Mesothelial cell of epicardium (in vitro differentiated cells): Measurements from ENCODE around the gene KCNJ15. TPM values are rescaled to one million over a fixed set of nuclear protein-coding genes. Genes with fewer than 3 reads are reported as not detected.
A peak's percentile ranks its signal among the peaks of the same experiment; 100 is the strongest.

ENCODE experiments used
- DNase-seq, 2 experiments: peaks; one replicate each; pipeline ENCODE4 v3.0.0; 2021; ENCODE audit warnings: low spot score in 2 of 2; ENCODE audit not compliant: unreplicated experiment in 2 of 2
- H3K27ac Mint-ChIP-seq: 2 replicates; pipeline ENCODE4 v1.8.0; 2021; ENCODE audit warnings: mixed read lengths
- H3K27me3 Mint-ChIP-seq: 2 replicates; pipeline ENCODE4 v1.8.0; 2021; ENCODE audit warnings: low read depth, mixed read lengths
- H3K36me3 Mint-ChIP-seq: 2 replicates; pipeline ENCODE4 v1.8.0; 2021; ENCODE audit warnings: mixed read lengths
- H3K4me1 Mint-ChIP-seq: 2 replicates; pipeline ENCODE4 v1.8.0; 2021; ENCODE audit warnings: mixed read lengths
- H3K4me3 Mint-ChIP-seq: 2 replicates; pipeline ENCODE4 v1.8.0; 2021; ENCODE audit warnings: mild to moderate bottlenecking, moderate library complexity, mixed read lengths
- H3K9me3 Mint-ChIP-seq: 2 replicates; pipeline ENCODE4 v1.8.0; 2021; ENCODE audit warnings: mixed read lengths
- total RNA-seq: library from RNA; stranded (reverse); gene quantifications from 3 replicates; pipeline ENCODE4 v1.2.1, GENCODE V29; 2021
- TF ChIP-seq, protein P1 (sequence below): fragments of 200-600 bp; sonication (generic); IDR thresholded peaks from one replicate; pipeline ENCODE4 v1.5.0; 2021; ENCODE audit warnings: antibody characterized with exemption; ENCODE audit not compliant: unreplicated experiment

The KCNJ15 gene
- total RNA-seq, 1 donor from 2014 or later: 1.9 TPM

DNA sequence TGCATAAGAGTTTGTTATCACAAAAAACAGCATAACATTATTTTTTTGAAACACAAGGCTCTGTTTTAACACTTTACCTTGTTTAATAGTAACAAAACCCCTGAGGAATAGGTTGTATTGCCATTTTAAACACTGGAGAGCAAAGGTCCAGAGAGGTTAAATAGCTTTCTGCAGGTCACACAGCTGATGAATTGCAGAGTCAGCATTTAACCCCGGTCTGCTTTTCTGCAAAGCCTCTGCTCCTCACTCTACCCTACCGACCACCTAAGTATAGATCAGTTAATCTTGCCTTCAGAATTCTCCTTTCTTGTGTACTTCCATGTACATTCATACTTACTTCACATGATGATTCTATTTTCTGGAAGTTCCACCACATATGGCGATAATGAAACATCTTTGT, 42.0 kb downstream of the KCNJ15 start:
- H3K27me3 Mint-ChIP-seq: no peaks in the 10 kb centered on the region
- no peak for DNase-seq
- peaks cover 55% of the 10 kb centered on the region for H3K4me1 Mint-ChIP-seq
- no peak overlapping the region for H3K27ac Mint-ChIP-seq
- H3K36me3 Mint-ChIP-seq: no peaks in the 10 kb centered on the region
- H3K4me3 Mint-ChIP-seq: no peak overlapping the region
- TF ChIP-seq, protein P1, sequence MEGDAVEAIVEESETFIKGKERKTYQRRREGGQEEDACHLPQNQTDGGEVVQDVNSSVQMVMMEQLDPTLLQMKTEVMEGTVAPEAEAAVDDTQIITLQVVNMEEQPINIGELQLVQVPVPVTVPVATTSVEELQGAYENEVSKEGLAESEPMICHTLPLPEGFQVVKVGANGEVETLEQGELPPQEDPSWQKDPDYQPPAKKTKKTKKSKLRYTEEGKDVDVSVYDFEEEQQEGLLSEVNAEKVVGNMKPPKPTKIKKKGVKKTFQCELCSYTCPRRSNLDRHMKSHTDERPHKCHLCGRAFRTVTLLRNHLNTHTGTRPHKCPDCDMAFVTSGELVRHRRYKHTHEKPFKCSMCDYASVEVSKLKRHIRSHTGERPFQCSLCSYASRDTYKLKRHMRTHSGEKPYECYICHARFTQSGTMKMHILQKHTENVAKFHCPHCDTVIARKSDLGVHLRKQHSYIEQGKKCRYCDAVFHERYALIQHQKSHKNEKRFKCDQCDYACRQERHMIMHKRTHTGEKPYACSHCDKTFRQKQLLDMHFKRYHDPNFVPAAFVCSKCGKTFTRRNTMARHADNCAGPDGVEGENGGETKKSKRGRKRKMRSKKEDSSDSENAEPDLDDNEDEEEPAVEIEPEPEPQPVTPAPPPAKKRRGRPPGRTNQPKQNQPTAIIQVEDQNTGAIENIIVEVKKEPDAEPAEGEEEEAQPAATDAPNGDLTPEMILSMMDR: no peak
- no peaks in the 10 kb centered on the region for H3K9me3 Mint-ChIP-seq

DNA sequence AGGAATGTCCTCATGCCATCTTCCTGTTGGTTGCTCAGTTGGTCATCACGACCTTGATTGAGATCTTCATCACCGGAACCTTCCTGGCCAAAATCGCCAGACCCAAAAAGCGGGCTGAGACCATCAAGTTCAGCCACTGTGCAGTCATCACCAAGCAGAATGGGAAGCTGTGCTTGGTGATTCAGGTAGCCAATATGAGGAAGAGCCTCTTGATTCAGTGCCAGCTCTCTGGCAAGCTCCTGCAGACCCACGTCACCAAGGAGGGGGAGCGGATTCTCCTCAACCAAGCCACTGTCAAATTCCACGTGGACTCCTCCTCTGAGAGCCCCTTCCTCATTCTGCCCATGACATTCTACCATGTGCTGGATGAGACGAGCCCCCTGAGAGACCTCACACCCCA, 42.9 kb downstream of the KCNJ15 start:
- no peak overlapping the region for H3K4me3 Mint-ChIP-seq
- TF ChIP-seq, protein P1: no peak
- DNase-seq: no peak

DNA sequence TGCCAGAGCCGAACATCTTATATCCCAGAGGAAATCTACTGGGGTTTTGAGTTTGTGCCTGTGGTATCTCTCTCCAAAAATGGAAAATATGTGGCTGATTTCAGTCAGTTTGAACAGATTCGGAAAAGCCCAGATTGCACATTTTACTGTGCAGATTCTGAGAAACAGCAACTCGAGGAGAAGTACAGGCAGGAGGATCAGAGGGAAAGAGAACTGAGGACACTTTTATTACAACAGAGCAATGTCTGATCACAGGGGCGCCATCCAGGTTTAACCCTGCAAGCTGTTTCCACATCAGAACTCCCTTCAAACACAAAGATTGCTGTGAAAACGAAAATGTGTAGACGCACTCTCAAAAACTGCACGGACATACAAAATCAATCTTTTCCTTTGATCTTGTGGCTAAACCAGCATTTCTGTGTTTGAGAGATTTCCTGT, 43.4 kb downstream of the KCNJ15 start:
- Mint-ChIP-seq H3K27me3 (no peaks in the 10 kb centered on the region), H3K9me3 (no peaks in the 10 kb centered on the region), H3K4me1 (peaks cover 53% of the 10 kb centered on the region), H3K4me3 (no peak overlapping the region), H3K27ac (peak overlapping the region; percentile 64), H3K36me3 (no peaks in the 10 kb centered on the region)
- no peak for DNase-seq
- TF ChIP-seq, protein P1: no peak

More for the DNA sequence above, 42.9 kb downstream of the KCNJ15 start:
- Mint-ChIP-seq H3K4me1 (peaks cover 53% of the 10 kb centered on the region), H3K27me3 (no peaks in the 10 kb centered on the region), H3K9me3 (no peaks in the 10 kb centered on the region), H3K36me3 (no peaks in the 10 kb centered on the region), H3K27ac (peak overlapping the region; percentile 64)

DNA sequence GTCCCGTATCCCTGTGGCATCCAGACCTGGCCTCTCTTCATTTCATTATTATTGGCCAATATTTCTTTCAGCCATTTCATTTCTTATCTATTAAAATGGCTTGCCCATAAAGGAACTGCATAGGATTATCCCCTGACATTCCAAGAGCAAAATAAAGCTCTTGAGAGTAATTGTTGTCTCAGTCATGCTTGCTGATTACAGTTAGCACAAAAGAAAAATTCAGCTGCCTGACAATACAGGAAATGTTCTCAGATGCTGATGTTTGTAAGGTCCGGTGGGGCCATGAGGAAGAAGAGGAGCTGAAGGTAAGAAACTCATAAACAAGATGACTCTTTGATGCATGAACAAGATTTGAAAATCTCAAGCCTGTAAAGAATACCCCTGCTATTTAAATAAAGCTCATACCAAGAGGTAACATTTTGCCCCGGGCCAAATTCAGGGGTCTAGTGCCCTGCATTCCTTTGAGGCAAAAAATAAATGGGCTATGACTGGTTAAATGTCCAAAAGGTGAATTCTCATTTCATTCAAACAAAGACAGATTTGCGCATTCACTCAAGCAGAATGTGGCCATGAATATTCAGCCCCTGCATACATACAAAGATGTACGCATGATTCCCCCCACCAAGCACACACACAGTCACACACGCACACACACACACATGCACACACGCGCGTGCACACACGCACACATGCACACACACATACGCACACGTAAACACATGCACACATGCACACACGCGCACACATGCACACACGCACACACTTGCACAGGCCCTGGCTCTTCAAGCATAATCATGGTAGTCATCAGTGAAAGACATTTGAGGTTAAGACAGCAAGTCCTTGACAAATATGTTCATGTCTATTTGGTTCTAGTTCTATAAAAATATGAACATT, 44.8 kb downstream of the KCNJ15 start:
- Mint-ChIP-seq H3K4me1 (peaks cover 51% of the 10 kb centered on the region), H3K27ac (peak overlapping the region; percentile 10), H3K4me3 (no peak overlapping the region), H3K9me3 (no peaks in the 10 kb centered on the region), H3K36me3 (no peaks in the 10 kb centered on the region), H3K27me3 (no peaks in the 10 kb centered on the region)
- TF ChIP-seq, protein P1: no peak
- DNase-seq: no peak

DNA sequence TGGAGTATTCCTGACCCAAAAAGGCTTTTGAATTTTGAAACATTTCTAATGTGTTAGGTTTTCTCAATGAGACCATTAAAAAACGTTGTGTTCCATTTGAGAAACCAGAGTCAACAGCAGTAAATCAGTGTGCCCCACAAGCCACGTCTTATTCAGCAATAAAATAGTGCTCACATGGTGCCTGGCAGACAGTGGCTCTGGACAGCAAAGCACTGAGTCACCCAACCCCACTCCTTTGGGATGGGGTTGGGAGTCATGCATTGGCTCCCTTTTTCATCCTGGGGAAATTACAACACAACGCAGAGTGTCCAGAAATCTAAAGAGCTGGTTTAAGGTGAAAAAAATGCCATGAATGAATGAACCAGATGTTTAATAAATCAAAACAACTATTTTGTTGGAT, 46.5 kb downstream of the KCNJ15 start:
- TF ChIP-seq, protein P1: no peak
- no peak for DNase-seq
- H3K4me3 Mint-ChIP-seq: no peak overlapping the region
- no peaks in the 10 kb centered on the region for H3K9me3 Mint-ChIP-seq
- no peak overlapping the region for H3K27ac Mint-ChIP-seq
- no peaks in the 10 kb centered on the region for H3K27me3 Mint-ChIP-seq
- H3K36me3 Mint-ChIP-seq: no peaks in the 10 kb centered on the region
- H3K4me1 Mint-ChIP-seq: peaks cover 40% of the 10 kb centered on the region
